HG03066 (cell line): ENCODE measurements around the gene VCL.
"Not testable (repeated sequence)": the region's sequence is repeated elsewhere in the genome, so short reads cannot be mapped to it uniquely, and the experiment has no call there.

Experiments used
- ATAC-seq: cut with Tn5 transposase; IDR thresholded peaks from one replicate; pipeline ENCODE4 v1.9.1; 2021; ENCODE audit warnings: low read depth; ENCODE audit not compliant: unreplicated experiment

VCL gene

DNA sequence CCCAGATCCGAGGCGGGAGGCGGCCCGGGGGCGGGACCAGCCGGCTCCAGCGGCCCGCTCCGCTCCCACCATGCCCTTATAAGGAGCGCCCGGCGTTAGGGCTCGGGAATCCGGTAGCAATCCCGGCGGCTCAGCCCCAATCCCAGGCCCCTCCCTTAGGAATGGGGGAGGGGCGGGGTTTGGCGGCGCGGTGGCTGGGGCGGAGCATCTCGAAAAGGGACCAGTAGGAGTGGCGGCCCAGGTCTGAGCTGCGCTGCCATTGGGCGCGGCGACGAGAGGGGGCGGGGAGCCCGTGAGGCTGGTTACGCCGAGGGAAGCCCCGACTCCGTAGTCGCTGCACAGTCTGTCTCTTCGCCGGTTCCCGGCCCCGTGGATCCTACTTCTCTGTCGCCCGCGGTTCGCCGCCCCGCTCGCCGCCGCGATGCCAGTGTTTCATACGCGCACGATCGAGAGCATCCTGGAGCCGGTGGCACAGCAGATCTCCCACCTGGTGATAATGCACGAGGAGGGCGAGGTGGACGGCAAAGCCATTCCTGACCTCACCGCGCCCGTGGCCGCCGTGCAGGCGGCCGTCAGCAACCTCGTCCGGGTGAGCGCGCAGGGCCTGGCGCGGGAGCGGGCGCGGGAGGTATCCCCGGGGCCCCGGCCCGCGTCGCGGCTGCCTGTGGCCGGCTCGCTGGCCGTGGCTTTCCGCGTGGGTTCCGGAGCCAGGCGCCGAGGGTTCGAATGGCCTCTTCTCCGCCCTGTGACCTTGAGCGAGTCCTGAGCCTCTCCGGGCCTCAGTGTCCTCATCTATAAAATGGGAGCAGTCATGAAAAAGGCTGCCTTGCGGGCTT is at the start of gene VCL:
Gene VCL, plus strand, starts transcription at position 330 of the 836 bp plus-strand sequence. Its CDS starts 92 bp downstream, at position 422.
- ATAC-seq: peak; percentile 98

- ATAC-seq: no peak
These were observed 48.8 kb upstream of the VCL start for GRCh38 chr10:73948947-73949633.

- ATAC-seq: no peak
These were observed 47.6 kb upstream of the VCL start for GRCh38 chr10:73950155-73950948.

- no peak for ATAC-seq
These were observed 44.3 kb upstream of the VCL start for GRCh38 chr10:73953665-73954064.

GRCh38 chr10:73954737-73955136 is 43.2 kb upstream of the VCL start:
- ATAC-seq: no peak

DNA sequence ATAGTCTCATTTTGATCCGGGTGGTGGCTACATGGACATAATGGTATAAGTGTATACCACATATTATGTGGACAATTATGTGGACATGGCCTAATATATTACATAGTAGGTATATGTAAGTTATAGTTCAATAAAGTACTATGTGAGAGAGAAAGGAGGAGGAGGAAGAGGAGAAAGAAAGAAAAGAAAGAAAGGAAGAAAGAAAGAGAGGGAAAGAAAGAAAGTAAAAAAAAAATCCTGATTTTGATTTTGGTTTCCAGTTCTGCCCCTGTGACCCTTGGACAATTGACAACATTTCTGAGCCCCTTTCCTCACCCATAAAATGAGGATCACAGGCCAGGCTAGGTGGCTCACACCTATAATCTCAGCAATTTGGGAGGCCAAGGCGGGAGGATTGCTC is 42.2 kb upstream of the VCL start:
- no peak for ATAC-seq

- peak; percentile 39 for ATAC-seq
These were observed 41.2 kb upstream of the VCL start for GRCh38 chr10:73956476-73957359.

GRCh38 chr10:73959484-73960243 is 38.3 kb upstream of the VCL start:
- peak; percentile 33 for ATAC-seq

DNA sequence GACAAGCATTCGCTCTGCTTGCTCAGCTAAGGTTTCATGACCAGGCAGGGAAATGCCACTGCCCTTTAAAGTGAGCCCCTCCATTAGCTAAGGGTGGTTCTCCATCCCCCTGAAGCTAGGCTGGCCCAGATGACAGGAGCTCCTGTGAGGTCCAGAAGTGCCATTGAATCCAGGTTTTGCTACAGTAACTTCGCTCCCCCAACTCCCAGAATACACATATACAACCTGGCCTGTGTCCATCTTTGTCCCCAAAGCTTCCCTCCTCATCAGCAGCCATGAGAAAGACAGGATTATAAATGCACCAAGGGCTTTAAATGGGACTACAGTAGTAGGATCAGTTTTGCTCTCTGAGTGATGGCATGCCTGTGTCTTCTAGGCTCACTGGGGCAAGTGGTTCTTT is 35.5 kb upstream of the VCL start:
- ATAC-seq: no peak

GRCh38 chr10:73963533-73963932 is 34.4 kb upstream of the VCL start:
- not testable (repeated sequence) for ATAC-seq

DNA sequence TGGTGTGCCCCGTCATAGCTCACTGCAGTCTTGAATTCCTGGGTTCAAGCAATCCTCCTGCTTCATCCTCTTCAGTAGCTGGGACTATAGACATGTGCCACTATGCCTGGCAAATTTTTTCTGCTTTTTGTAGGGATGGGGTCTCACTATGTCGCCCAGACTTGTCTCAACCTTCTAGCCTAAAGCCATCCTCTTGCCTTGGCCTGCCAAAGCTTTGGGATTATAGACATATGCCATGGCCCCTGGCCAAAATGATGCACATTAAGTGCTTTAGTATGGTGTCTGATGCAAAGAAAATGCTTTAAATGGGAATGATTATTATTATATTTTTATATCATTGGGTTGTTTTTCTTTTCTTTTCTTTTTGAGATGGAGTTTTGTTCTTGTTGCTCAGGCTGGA is 33.2 kb upstream of the VCL start:
- no peak for ATAC-seq

- ATAC-seq: not testable (repeated sequence)
These were observed 32.5 kb upstream of the VCL start for GRCh38 chr10:73965267-73965889.

DNA sequence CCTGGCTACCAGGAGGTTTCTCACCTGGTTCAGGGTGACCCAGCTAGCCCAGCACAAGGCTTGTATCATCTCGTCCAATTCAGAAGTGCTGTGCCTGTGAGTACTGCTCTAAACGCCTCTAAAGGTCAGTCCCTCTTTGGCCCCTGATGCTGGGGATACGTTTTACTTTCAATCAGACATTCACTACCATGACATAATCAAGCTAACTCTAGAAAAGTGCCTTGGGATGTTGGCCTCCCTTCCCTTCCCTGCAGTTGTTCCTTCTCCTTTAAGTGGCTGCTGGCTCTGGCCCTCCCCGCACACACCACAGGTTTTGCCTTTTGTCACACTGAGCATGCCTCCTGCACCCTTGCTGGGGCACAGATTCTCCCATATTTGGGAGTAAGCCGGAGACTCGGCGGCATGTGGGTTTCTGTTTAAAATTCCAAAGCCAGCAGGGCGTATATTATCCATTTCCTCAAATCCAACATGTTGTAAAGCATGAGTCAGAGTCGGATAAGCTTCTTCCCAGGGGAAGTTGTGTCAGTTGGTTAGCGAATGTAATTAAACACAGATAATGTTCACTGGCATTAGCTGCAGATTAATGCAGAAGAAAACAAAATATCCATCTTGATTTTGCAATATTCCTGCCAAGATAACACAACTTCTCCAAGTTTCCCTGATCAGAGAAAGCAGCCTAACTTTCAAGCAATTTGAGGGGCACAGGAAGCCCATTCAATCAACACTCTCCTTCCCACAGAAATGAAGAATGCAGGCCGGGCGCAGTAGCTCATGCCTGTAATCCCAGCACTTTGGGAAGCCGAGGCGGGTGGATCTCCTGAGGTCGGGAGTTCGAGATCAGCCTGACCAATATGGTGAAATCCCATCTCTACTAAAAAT is 31.8 kb upstream of the VCL start:
- ATAC-seq: no peak

DNA sequence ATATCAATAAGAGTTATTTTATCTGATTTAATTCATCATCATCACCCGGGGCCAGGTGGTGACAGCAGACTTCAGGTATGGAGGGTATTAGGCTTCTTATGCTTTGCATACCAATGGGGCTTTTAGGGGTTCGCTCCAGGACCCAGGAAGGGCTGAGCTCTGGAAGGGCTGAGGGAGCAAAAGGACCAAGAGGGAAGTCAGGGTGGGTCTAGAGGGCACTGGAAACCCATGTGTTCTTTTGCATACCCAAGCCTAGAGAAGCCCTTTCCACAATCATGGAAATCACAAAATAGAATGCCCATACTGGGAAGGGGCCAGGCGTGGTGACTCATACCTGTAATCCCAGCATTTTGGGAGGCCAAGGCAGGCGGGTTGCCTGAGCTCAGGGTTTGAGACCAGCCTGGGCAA is 30.9 kb upstream of the VCL start:
- no peak for ATAC-seq

DNA sequence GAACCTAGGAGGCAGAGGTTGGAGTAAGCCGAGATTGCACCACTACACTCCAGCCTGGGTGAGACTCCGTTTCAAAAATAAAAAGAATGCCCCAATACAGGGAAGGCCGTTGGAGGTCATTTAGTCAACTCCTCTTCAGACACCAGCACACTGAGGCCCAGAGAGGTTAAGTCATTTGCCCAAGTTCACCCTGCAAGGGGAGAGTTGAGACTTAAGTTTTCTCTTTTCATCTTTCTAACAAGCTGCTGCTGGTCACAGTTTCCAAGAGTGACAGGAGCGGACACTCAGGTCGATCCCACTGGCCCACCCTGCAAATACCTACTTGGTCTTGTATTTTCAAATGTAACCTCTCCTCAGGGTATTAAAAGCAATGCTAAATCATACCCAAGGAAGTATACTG is 30.4 kb upstream of the VCL start:
- no peak for ATAC-seq

DNA sequence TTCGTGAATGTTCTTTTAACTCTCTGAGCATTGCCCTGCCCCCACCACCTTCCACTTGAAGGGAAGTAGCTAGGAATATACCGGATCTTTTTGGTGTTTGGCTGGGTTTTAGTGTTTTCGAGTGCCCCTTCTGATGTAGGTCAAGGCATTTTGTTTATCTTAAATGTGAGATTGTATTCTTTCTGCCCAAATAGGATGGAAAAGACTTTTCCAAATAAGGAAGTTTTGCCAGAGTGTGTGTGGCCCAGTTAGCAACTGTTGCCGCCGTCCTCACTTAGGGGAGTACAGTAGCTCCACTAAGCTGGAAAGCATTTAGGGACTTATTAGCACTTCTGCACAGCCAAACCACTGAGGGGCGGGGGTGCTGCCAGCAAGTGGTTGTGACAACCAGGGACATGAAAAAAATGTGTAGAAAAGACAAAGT is 29.8 kb upstream of the VCL start:
- ATAC-seq: no peak

- ATAC-seq: no peak
These were observed 28.6 kb upstream of the VCL start for GRCh38 chr10:73969224-73969841.

DNA sequence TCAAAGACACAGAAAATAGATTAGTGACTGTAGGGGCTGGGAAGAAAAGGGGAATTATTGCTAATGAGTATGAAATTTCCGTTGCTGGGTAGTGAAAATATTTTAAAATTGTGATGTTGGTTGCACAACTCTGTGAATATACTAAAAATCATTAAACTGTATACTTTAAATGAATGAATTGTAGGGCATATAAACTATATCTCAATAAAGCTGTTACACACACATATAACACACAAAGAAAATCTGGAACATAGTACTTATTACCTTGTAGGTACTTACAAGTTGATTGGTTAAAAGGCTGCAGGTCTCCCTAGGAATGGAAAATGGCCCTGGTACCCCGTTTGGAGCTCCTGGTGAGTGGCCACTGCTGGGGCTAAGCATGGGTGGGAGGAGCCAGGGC is 27.1 kb upstream of the VCL start:
- ATAC-seq: no peak
